SW 1271 (cell line): ENCODE data around the gene FCHO2.
"Not testable (repeated sequence)": the region's sequence is repeated elsewhere in the genome, so short reads cannot be mapped to it uniquely, and the experiment has no call there.

Experiments used
- DNase-seq, 2 experiments: peaks; one replicate each; lab custom pipeline; 2025; lab: John Stamatoyannopoulos, UW

Gene FCHO2

GRCh38 chr5:72955143-72955767 is 586 bp upstream of the FCHO2 start:
- peak in 1 of 2 experiments; percentile 83 for DNase-seq

- DNase-seq = peak in 1 of 2 experiments; percentile 79
Observed at GRCh38 chr5:72956324-72957140, 691 bp downstream of the FCHO2 start.

GRCh38 chr5:72957337-72957736 is 1.5 kb downstream of the FCHO2 start:
- DNase-seq = no peak

- no peak for DNase-seq
Observed at GRCh38 chr5:72959257-72959656, 3.4 kb downstream of the FCHO2 start.

- DNase-seq = not testable (repeated sequence)
Observed at GRCh38 chr5:72974481-72974880, 18.6 kb downstream of the FCHO2 start.

GRCh38 chr5:72976810-72977209 is 21.0 kb downstream of the FCHO2 start:
- not testable (repeated sequence) for DNase-seq

- DNase-seq = no peak
Observed at GRCh38 chr5:72985719-72986118, 29.9 kb downstream of the FCHO2 start.

GRCh38 chr5:72988769-72989168 is 32.9 kb downstream of the FCHO2 start:
- no peak for DNase-seq

GRCh38 chr5:72991394-72991793 is 35.6 kb downstream of the FCHO2 start:
- DNase-seq = no peak

- no peak for DNase-seq
Observed at GRCh38 chr5:72994578-72994977, 38.7 kb downstream of the FCHO2 start.

GRCh38 chr5:72996632-72997031 is 40.8 kb downstream of the FCHO2 start:
- no peak for DNase-seq

- no peak for DNase-seq
Observed at GRCh38 chr5:72999916-73000315, 44.1 kb downstream of the FCHO2 start.

- DNase-seq = no peak
Observed at GRCh38 chr5:73005886-73006285, 50.0 kb downstream of the FCHO2 start.

GRCh38 chr5:73007051-73007450 is 51.2 kb downstream of the FCHO2 start:
- DNase-seq = no peak

- no peak for DNase-seq
Observed at GRCh38 chr5:73008831-73009230, 53.0 kb downstream of the FCHO2 start.

- not testable (repeated sequence) for DNase-seq
Observed at GRCh38 chr5:73011612-73012011, 55.8 kb downstream of the FCHO2 start.

- no peak for DNase-seq
Observed at GRCh38 chr5:73018892-73019291, 63.1 kb downstream of the FCHO2 start.

GRCh38 chr5:73019766-73020165 is 63.9 kb downstream of the FCHO2 start:
- DNase-seq = no peak

GRCh38 chr5:73022471-73023169 is 66.8 kb downstream of the FCHO2 start:
- no peak for DNase-seq

GRCh38 chr5:73024946-73025544 is 69.2 kb downstream of the FCHO2 start:
- peak in 1 of 2 experiments; percentile 38 for DNase-seq

GRCh38 chr5:73027361-73027760 is 71.5 kb downstream of the FCHO2 start:
- DNase-seq = no peak

- no peak for DNase-seq
Observed at GRCh38 chr5:73027816-73028215, 72.0 kb downstream of the FCHO2 start.
